Activated CD4-positive, alpha-beta memory T cell treated with anti-CD3 and anti-CD28 coated beads for 36 hours (primary cell): ENCODE measurements around the gene ANKRD13D. TPM values are rescaled to one million over a fixed set of nuclear protein-coding genes. Genes with fewer than 3 reads are reported as not detected.

Source experiments
- CTCF ChIA-PET: fragments of 350-600 bp; sonication (Branson Sonifier 250); formaldehyde crosslinking; loops from one replicate; lab custom pipeline; 2021; ENCODE audit warnings: antibody characterized with exemption, inconsistent platforms; lab: Charles Lee
- POLR2A ChIA-PET: fragments of 350-600 bp; sonication (Branson Sonifier 250); formaldehyde crosslinking; loops from one replicate; lab custom pipeline; 2021; ENCODE audit warnings: antibody characterized with exemption; lab: Charles Lee
- DNase-seq: peaks from one replicate; pipeline ENCODE4 v3.0.0-alpha.2; 2020
- H3K27ac Mint-ChIP-seq: one replicate; pipeline ENCODE4 v1.8.0; 2021; ENCODE audit warnings: mixed read lengths
- H3K27me3 Mint-ChIP-seq: one replicate; pipeline ENCODE4 v1.8.0; 2021; ENCODE audit warnings: mixed read lengths
- H3K36me3 Mint-ChIP-seq: one replicate; pipeline ENCODE4 v1.8.0; 2021; ENCODE audit warnings: mixed read lengths
- H3K4me1 Mint-ChIP-seq: one replicate; pipeline ENCODE4 v1.8.0; 2021; ENCODE audit warnings: low read depth, mixed read lengths
- H3K4me3 Mint-ChIP-seq: one replicate; pipeline ENCODE4 v1.8.0; 2021; ENCODE audit warnings: mild to moderate bottlenecking, mixed read lengths
- H3K9me3 Mint-ChIP-seq: one replicate; pipeline ENCODE4 v1.8.0; 2021; ENCODE audit warnings: mixed read lengths
- intact Hi-C: fragments of 100-400 bp; cut with micrococcal nuclease; formaldehyde crosslinking; loops from one replicate; pipeline ENCODE4 v1.15.1; 2023
- total RNA-seq, 2 experiments: library from RNA; stranded (reverse); gene quantifications; one replicate each; pipeline ENCODE4 v1.2.3, GENCODE V29; 2021

ANKRD13D gene
- total RNA-seq = 10 to 100 TPM; 85.9 to 89.4 TPM

DNA sequence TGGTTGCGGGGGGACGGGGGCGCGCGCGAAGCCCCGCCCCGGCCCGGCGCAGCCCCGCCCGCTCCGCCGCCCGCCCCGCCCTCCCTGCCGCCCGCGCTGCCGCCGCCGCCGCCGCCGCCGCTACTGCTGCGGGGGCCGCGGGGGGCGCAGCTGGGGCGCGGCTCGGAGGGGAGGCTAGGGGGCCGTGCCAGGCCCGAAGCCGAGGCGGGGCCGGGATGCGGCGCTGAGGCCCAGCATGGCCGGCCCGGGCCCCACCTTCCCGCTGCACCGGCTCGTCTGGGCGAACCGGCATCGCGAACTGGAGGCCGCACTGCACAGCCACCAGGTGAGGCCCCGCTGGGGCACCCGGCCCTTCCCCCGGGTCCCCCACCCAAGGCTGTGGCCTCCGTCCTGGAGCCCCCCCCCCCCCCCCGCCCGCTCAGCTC lies at the start of gene ANKRD13D:
TSS of gene ANKRD13D (plus strand) at position 78 of the 425 bp plus-strand sequence. CDS start at position 236, 158 bp downstream.
- no peak for DNase-seq
- peaks cover 39% of the 10 kb centered on the region for H3K36me3 Mint-ChIP-seq
- intact Hi-C loops = loop anchor here (2.0 to 5.0 kb wide), 2 partner anchors 48 to 198 kb away; no protein-coding TSS in a partner anchor
- ChIA-PET POLR2A (interaction anchor here (0.9 to 5.8 kb wide), 7 partner anchors 11 to 112 kb away, joined by 3 to 72 read pairs (median 13); partner anchors contain the start of genes GRK2, PPP1CA and SSH3), CTCF (interaction anchor here (0.7 to 4.7 kb wide), 12 partner anchors 9 to 93 kb away, joined by 3 to 25 read pairs (median 6); partner anchors contain the start of gene SSH3)
- H3K27ac Mint-ChIP-seq = peak within 1 kb of the TSS; percentile 97
- peak within 1 kb of the TSS; percentile 88 for H3K4me3 Mint-ChIP-seq
- peaks cover 67% of the 10 kb centered on the region for H3K4me1 Mint-ChIP-seq
- no peaks in the 10 kb centered on the region for H3K9me3 Mint-ChIP-seq
- no peaks in the 10 kb centered on the region for H3K27me3 Mint-ChIP-seq

DNA sequence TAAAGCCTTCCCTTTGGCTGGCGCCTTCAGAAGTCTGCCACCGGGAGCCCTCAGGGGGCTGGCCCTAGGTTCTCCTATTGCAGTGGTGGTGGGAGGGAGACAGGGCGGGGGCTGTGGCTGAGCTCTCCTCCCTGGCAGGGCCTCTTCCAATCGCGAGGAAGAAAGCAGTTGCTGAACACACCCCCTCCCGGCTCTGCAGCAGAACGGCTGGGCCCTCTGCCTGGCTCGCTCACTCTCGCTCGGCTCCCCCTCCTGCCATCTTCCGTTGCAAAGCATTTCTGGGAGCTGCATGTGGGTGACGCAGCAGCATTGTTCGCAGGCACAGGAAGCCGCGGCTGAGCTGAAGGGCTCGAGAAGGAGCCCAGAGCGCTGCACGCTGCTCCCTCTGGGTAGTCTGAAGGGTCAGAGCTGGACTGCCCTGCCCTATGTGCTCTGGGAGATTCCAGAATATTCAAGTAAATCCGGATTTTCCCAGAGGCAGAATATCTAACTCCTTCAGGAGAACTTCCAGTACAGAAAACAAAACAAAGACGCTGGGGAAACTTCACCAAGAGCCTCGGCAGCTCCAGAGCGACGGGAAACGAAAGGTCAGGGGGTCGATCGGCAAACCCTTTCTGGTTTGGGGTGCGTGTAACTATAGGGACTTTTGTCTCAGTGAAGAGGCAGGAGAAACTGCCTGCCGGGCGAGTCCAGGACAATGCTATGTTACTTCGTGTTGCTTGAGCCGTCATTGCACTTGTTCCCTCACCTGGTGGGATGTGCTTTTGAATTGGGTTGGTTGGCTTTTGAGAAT lies 49.1 kb upstream of the ANKRD13D start:
- Mint-ChIP-seq H3K4me3 (peak overlapping the region; percentile 97), H3K36me3 (peaks cover 45% of the 10 kb centered on the region), H3K27ac (peak overlapping the region; percentile 100), H3K9me3 (no peaks in the 10 kb centered on the region), H3K4me1 (peaks cover 43% of the 10 kb centered on the region), H3K27me3 (no peaks in the 10 kb centered on the region)
- intact Hi-C loops = loop anchor here (1.0 to 2.0 kb wide), 4 partner anchors 28 to 121 kb away; partner anchors contain the start of genes ANKRD13D and KDM2A
- peak; percentile 99 for DNase-seq
- ChIA-PET CTCF (interaction anchor here (0.8 to 2.5 kb wide), 15 partner anchors 8 to 159 kb away, joined by 3 to 24 read pairs (median 5); partner anchors contain the start of genes ANKRD13D and KDM2A), POLR2A (interaction anchor here (0.6 to 3.5 kb wide), 29 partner anchors 9 to 1576 kb away, joined by 3 to 46 read pairs (median 4); partner anchors contain the start of genes AIP, ANKRD13D, KDM2A and PITPNM1)

DNA sequence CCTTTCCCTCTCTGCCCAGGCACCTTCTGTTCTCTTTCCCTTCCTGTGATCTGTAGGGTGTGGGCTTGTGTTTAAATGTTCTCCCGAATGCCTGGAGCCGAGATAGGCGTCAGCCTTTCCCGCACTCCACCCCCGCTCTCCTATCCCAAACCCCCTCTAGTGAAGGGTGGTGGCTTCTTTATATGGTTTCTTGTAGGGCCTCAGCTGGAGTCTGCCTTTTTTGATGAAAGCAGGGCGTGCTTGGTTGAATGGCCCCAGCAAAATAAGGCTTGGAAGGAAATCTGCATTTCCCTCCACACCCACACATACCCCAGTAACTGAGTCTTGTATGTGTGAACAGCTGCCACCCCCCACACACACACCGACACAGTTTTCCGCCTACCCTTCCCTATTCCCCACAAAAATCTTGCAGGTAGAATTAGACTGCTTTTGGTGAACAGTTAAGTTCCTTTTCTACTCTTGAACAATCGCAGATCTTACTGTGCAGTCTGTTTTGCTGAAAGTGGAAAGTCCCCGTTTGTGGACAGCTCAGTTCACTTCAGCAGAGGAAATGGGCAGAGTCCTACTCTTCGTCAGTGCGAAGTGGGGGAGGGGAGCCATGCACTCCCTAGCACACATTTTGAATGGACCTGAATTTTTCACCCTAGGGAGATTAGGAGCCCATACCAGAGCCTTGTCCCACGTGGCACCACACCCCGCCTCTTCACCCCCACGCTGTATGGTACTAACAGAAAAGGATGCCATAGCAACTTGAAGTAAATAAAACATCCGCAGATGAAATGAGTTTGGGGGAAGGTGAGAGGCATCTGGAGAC lies 48.3 kb upstream of the ANKRD13D start:
- intact Hi-C loops = loop anchor here (1.0 to 2.0 kb wide), 2 partner anchors 48 to 247 kb away; partner anchors contain the start of gene ANKRD13D
- peaks cover 53% of the 10 kb centered on the region for H3K36me3 Mint-ChIP-seq
- H3K4me1 Mint-ChIP-seq = peaks cover 50% of the 10 kb centered on the region
- H3K4me3 Mint-ChIP-seq = peak overlapping the region; percentile 97
- ChIA-PET CTCF (interaction anchor here (0.9 to 2.5 kb wide), 11 partner anchors 8 to 159 kb away, joined by 3 to 24 read pairs (median 5); partner anchors contain the start of gene KDM2A), POLR2A (interaction anchor here (0.7 to 3.5 kb wide), 21 partner anchors 10 to 624 kb away, joined by 3 to 46 read pairs (median 5); partner anchors contain the start of genes AIP, ANKRD13D, KDM2A and POLD4)
- DNase-seq = peak; percentile 93
- H3K9me3 Mint-ChIP-seq = no peaks in the 10 kb centered on the region
- H3K27me3 Mint-ChIP-seq = no peaks in the 10 kb centered on the region
- peak overlapping the region; percentile 100 for H3K27ac Mint-ChIP-seq

DNA sequence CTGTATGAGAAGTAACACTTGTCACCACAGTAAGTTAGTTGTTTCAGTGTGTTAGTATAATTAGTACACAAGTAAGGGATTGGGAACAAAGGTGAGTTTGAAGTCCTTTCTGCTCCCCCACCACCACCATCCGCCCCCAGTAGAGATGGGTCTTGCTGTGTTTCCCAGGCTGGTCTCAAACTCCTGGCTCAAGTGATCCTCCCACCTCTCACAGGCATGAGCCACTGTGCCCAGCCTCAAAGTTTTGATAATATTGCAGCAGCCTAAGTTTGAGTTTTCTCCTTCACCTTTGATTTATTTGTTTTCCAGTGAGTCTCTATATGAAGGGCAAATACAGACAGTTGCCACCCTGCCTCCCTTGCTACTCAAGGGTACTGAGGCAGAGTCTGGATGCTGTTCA lies 46.6 kb upstream of the ANKRD13D start:
- intact Hi-C loops = no loop called here
- peaks cover 64% of the 10 kb centered on the region for H3K36me3 Mint-ChIP-seq
- no peaks in the 10 kb centered on the region for H3K27me3 Mint-ChIP-seq
- H3K27ac Mint-ChIP-seq = peak overlapping the region; percentile 100
- peak overlapping the region; percentile 97 for H3K4me3 Mint-ChIP-seq
- ChIA-PET POLR2A (interaction anchor here (0.7 kb wide), 1 partner anchor 154 kb away, joined by 3 read pairs; no protein-coding TSS in a partner anchor), CTCF (no interaction called here)
- H3K9me3 Mint-ChIP-seq = no peaks in the 10 kb centered on the region
- no peak for DNase-seq
- H3K4me1 Mint-ChIP-seq = peaks cover 55% of the 10 kb centered on the region

DNA sequence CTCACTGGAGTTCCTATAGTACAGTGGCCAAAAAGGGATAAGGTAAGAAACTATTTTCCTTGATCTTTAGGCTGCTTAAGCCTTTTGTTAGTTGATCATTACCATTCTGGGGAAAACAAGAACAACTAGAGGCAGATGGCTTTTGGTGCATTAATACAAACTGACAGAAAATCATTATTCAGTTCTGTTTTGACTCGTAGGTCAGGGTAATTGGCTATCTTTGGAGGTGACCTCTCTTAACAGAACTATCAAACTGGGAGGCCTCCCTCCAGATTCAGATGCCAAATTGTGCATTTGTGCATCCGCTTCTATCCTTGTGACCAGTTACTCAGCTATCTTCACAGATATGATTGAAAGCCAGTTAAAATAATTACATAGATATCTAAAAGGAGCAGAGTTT lies 46.1 kb upstream of the ANKRD13D start:
- POLR2A ChIA-PET = interaction anchor here (0.7 kb wide), 1 partner anchor 153 kb away, joined by 3 read pairs; no protein-coding TSS in a partner anchor
- CTCF ChIA-PET = interaction anchor here (2.7 kb wide), 1 partner anchor 19 kb away, joined by 8 read pairs; no protein-coding TSS in a partner anchor
- Mint-ChIP-seq H3K36me3 (peaks cover 68% of the 10 kb centered on the region), H3K4me1 (peaks cover 59% of the 10 kb centered on the region), H3K27ac (peak overlapping the region; percentile 100), H3K27me3 (no peaks in the 10 kb centered on the region), H3K4me3 (peak overlapping the region; percentile 97), H3K9me3 (no peaks in the 10 kb centered on the region)
- intact Hi-C loops = no loop called here
- no peak for DNase-seq

DNA sequence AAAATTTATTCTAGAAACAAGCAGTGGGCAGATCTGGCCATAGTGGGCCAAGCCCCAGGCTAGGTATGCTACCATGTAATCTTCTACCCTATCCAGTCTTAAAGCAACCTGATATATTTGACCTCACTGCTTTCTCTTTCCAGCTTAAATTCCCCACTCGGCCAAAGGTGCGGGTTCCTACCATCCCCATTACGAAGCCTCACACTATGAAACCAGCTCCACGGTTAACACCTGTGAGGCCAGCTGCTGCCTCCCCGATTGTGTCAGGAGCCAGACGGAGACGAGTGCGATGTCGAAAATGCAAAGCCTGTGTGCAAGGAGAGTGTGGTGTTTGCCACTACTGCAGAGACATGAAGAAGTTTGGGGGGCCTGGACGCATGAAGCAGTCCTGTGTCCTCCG lies 44.1 kb upstream of the ANKRD13D start:
- Mint-ChIP-seq H3K9me3 (no peaks in the 10 kb centered on the region), H3K4me3 (no peak overlapping the region), H3K36me3 (peaks cover 86% of the 10 kb centered on the region), H3K27ac (peak overlapping the region; percentile 57), H3K4me1 (peaks cover 57% of the 10 kb centered on the region), H3K27me3 (no peaks in the 10 kb centered on the region)
- DNase-seq = no peak
- POLR2A ChIA-PET = no interaction called here
- CTCF ChIA-PET = interaction anchor here (0.9 to 2.7 kb wide), 2 partner anchors 17 to 126 kb away, joined by 4 to 8 read pairs; partner anchors contain the start of gene KDM2A
- intact Hi-C loops = no loop called here

DNA sequence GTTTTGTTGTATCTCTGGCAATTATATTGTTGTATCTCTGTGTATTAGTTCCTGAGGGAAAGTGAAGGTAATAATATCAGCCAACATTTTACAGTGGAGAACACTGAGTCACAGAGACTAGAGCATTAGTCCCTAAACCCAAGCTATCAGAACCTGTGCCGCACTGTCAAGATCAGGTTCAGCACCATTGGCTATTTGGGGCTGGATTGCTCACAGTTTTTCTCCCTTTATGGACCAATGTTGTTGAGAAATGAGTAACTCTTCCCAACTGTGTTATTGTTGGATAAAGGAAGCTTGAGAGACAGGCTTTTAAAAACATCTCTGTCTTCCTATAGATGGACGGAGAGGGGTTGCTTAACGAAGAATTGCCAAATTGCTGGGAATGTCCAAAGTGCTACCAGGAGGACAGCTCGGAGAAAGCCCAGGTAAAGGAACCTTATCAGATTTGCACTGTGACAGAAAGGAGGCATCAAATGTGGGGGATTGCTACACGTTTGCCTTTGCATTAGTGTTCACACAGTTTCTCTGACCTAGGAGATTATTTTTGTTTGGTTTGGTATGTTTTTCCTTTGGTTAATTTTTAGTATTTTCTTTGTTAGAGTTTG lies 41.1 kb upstream of the ANKRD13D start:
- intact Hi-C loops = no loop called here
- Mint-ChIP-seq H3K4me1 (peaks cover 59% of the 10 kb centered on the region), H3K9me3 (no peaks in the 10 kb centered on the region), H3K4me3 (no peak overlapping the region), H3K27me3 (no peaks in the 10 kb centered on the region), H3K36me3 (peaks cover 81% of the 10 kb centered on the region), H3K27ac (no peak overlapping the region)
- POLR2A ChIA-PET = interaction anchor here (1.1 kb wide), 1 partner anchor 8 kb away, joined by 4 read pairs; no protein-coding TSS in a partner anchor
- CTCF ChIA-PET = interaction anchor here (0.8 to 3.6 kb wide), 2 partner anchors 8 to 14 kb away, joined by 3 to 16 read pairs; no protein-coding TSS in a partner anchor
- DNase-seq = no peak

DNA sequence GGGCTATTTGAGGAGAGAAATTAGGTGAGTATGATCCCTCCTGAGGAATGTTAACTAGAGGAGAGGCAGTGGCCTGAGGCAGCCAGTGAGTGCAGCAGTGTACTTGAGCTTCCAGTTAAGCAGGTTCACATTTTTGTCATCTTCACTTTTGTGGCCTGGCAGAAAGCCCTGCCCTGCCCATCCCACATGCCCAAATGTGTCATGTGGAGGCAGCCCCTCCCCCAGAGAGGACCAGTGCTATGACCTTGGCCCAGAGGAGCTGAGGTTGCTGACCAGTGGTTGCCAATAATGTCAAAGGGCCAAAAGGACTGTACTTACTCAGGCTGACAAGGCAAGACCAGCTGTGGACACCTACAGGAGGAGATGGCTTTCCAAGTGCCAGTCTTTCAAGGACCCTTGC lies 40.5 kb upstream of the ANKRD13D start:
- H3K4me1 Mint-ChIP-seq = peaks cover 57% of the 10 kb centered on the region
- peaks cover 82% of the 10 kb centered on the region for H3K36me3 Mint-ChIP-seq
- no peak for DNase-seq
- no peaks in the 10 kb centered on the region for H3K9me3 Mint-ChIP-seq
- no peak overlapping the region for H3K4me3 Mint-ChIP-seq
- H3K27me3 Mint-ChIP-seq = no peaks in the 10 kb centered on the region
- CTCF ChIA-PET = interaction anchor here (0.8 to 3.6 kb wide), 2 partner anchors 9 to 13 kb away, joined by 3 to 16 read pairs; no protein-coding TSS in a partner anchor
- POLR2A ChIA-PET = interaction anchor here (1.1 kb wide), 1 partner anchor 9 kb away, joined by 4 read pairs; no protein-coding TSS in a partner anchor
- H3K27ac Mint-ChIP-seq = peak overlapping the region; percentile 4
- intact Hi-C loops = no loop called here

DNA sequence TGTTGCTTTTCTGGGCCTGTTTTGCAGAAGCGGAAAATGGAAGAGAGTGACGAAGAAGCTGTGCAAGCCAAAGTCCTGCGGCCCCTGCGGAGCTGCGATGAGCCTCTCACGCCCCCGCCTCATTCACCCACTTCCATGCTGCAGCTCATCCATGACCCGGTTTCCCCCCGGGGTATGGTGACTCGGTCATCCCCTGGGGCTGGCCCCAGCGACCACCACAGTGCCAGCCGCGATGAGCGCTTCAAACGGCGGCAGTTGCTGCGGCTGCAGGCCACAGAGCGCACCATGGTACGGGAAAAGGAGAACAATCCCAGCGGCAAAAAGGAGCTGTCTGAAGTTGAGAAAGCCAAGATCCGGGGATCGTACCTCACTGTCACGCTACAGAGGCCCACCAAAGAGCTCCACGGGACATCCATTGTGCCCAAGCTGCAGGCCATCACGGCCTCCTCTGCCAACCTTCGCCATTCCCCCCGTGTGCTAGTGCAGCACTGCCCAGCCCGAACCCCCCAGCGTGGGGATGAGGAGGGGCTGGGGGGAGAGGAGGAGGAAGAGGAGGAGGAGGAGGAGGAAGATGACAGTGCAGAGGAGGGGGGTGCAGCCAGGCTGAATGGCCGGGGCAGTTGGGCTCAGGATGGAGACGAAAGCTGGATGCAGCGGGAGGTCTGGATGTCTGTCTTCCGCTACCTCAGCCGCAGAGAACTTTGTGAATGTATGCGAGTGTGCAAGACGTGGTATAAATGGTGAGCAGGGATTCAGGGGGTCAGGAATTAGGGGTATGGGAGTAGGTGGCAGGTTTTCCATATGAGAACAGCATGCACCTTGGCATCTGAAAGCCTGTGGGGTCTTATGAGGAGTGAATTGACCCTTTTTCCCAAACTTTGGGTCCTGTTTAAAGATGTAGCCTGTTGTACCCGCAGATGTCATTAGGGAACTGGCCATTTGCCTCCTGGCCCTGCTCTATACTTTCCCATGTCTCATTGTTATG lies 38.8 kb upstream of the ANKRD13D start:
- Mint-ChIP-seq H3K9me3 (no peaks in the 10 kb centered on the region), H3K27ac (no peak overlapping the region), H3K4me1 (peaks cover 49% of the 10 kb centered on the region), H3K36me3 (peaks cover 83% of the 10 kb centered on the region), H3K4me3 (no peak overlapping the region), H3K27me3 (no peaks in the 10 kb centered on the region)
- CTCF ChIA-PET = interaction anchor here (1.6 to 5.4 kb wide), 2 partner anchors 13 to 101 kb away, joined by 5 to 36 read pairs; no protein-coding TSS in a partner anchor
- DNase-seq = no peak
- intact Hi-C loops = no loop called here
- POLR2A ChIA-PET = interaction anchor here (1.3 to 2.0 kb wide), 2 partner anchors 9 to 14 kb away, joined by 4 to 5 read pairs; no protein-coding TSS in a partner anchor

DNA sequence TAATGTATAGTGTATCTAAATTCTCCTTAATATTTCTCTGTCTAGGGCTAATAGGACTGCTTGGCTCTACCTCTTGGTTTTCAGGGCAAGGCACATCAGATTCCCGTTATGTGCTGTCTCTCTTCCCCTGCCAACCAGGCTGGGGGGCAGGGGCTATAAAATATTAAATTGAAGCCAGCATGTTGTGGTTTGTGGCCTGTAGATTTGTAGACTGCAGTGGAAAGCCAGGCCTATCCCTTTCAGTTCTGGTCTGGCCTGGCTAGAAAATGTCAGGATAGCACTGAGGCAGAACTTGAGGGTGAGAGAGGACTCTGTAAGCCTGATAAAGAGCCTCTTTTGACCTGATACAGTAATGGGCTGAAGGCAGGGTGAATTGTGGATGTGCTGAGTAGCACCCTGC lies 37.3 kb upstream of the ANKRD13D start:
- Mint-ChIP-seq H3K4me1 (peaks cover 40% of the 10 kb centered on the region), H3K27ac (peak overlapping the region; percentile 8)

More for the DNA sequence above, 37.3 kb upstream of the ANKRD13D start:
- ChIA-PET CTCF (interaction anchor here (1.2 to 5.4 kb wide), 4 partner anchors 11 to 171 kb away, joined by 3 to 36 read pairs (median 6); no protein-coding TSS in a partner anchor), POLR2A (interaction anchor here (2.0 to 3.0 kb wide), 2 partner anchors 11 to 13 kb away, joined by 5 to 10 read pairs; no protein-coding TSS in a partner anchor)
- intact Hi-C loops = no loop called here
- Mint-ChIP-seq H3K4me3 (no peak overlapping the region), H3K9me3 (no peaks in the 10 kb centered on the region), H3K36me3 (peaks cover 78% of the 10 kb centered on the region), H3K27me3 (no peaks in the 10 kb centered on the region)
- no peak for DNase-seq
